RPMI8226 (cell line): ENCODE results near the gene PRKD1.

Experiments used
- DNase-seq: peaks from one replicate; pipeline ENCODE4 v3.0.0-alpha.2; 2015

PRKD1 gene

GRCh38 chr14:29587046-29587445 is 340.6 kb downstream of the PRKD1 start:
- DNase-seq = no peak

GRCh38 chr14:29584992-29585391 is 342.7 kb downstream of the PRKD1 start:
- DNase-seq = no peak

- no peak for DNase-seq
Observed at GRCh38 chr14:29580763-29581162, 346.9 kb downstream of the PRKD1 start.

- no peak for DNase-seq
Observed at GRCh38 chr14:29579838-29580237, 347.8 kb downstream of the PRKD1 start.

- no peak for DNase-seq
Observed at GRCh38 chr14:29576927-29577326, 350.7 kb downstream of the PRKD1 start.

- no peak for DNase-seq
Observed at GRCh38 chr14:29569194-29569593, 358.5 kb downstream of the PRKD1 start.

GRCh38 chr14:29566194-29566593 is 361.5 kb downstream of the PRKD1 start:
- DNase-seq = no peak

GRCh38 chr14:29558516-29558915 is 369.1 kb downstream of the PRKD1 start:
- no peak for DNase-seq

GRCh38 chr14:29554335-29554734 is 373.3 kb downstream of the PRKD1 start:
- DNase-seq = no peak

- DNase-seq = no peak
Observed at GRCh38 chr14:29553427-29553826, 374.2 kb downstream of the PRKD1 start.

- peak; percentile 58 for DNase-seq
Observed at GRCh38 chr14:29548948-29549370, 378.7 kb downstream of the PRKD1 start.

GRCh38 chr14:29545714-29546113 is 381.9 kb downstream of the PRKD1 start:
- no peak for DNase-seq

GRCh38 chr14:29536886-29537511 is 390.6 kb downstream of the PRKD1 start:
- DNase-seq = no peak

- DNase-seq = no peak
Observed at GRCh38 chr14:29529418-29529817, 398.2 kb downstream of the PRKD1 start.

GRCh38 chr14:29528889-29529288 is 398.8 kb downstream of the PRKD1 start:
- no peak for DNase-seq

- no peak for DNase-seq
Observed at GRCh38 chr14:29527286-29527685, 400.4 kb downstream of the PRKD1 start.
